ENCODE results near the gene TIMM29. TPM values are rescaled to one million over a fixed set of nuclear protein-coding genes. Genes with fewer than 3 reads are reported as not detected.

The TIMM29 gene
- total RNA-seq, 2 donors from 2014 or later, result 34.9 to 47.9 TPM

- Histone ChIP-seq H3K4me1 (replicated peaks) (no peaks in the 10 kb centered on the region), H3K27ac (peak overlapping the region; percentile 25 to 53), H3K4me3 (no peak overlapping the region), H3K27me3 (replicated peaks; ENCODE audit: insufficient read depth) (no peaks in the 10 kb centered on the region), H3K36me3 (no peaks in the 10 kb centered on the region), H3K9me3 (no peaks in the 10 kb centered on the region)
- TF ChIP-seq POLR2AphosphoS5 (IDR thresholded peaks at IDR 0.05) (peak; percentile 16), POLR2A (IDR thresholded peaks at IDR 0.05) (no peak), CTCF (IDR thresholded peaks at IDR 0.05) (no peak)
- DNase-seq (ENCODE audit: low spot score), result no peak
- 69% methylated on average over 19 of the region's 19 CpGs for WGBS
- intact Hi-C loops (cut with DNase I), result no loop called here
Measured at GRCh38 chr19:10975374-10976130, 46.9 kb downstream of the TIMM29 start.

GRCh38 chr19:10976131-10976892, 47.7 kb downstream of the TIMM29 start:
- no peaks in the 10 kb centered on the region for H3K4me1 ChIP-seq (replicated peaks)
- H3K27ac ChIP-seq, result peak overlapping the region; percentile 25 to 53
- H3K9me3 ChIP-seq, result no peaks in the 10 kb centered on the region
- no peaks in the 10 kb centered on the region for H3K36me3 ChIP-seq
- TF ChIP-seq POLR2AphosphoS5 (IDR thresholded peaks at IDR 0.05) (no peak), POLR2A (IDR thresholded peaks at IDR 0.05) (no peak), CTCF (IDR thresholded peaks at IDR 0.05) (no peak)
- no peaks in the 10 kb centered on the region for H3K27me3 ChIP-seq (replicated peaks; ENCODE audit: insufficient read depth)
- DNase-seq (ENCODE audit: low spot score), result no peak
- intact Hi-C loops (cut with DNase I), result no loop called here
- no peak overlapping the region for H3K4me3 ChIP-seq
- WGBS, result 73% methylated on average over 19 of the region's 19 CpGs

- Histone ChIP-seq H3K27me3 (replicated peaks; ENCODE audit: insufficient read depth) (no peaks in the 10 kb centered on the region), H3K4me3 (no peak overlapping the region), H3K4me1 (replicated peaks) (no peaks in the 10 kb centered on the region), H3K9me3 (no peaks in the 10 kb centered on the region), H3K36me3 (no peaks in the 10 kb centered on the region), H3K27ac (no peak overlapping the region)
- 93% methylated on average over 5 of the region's 5 CpGs for WGBS
- TF ChIP-seq POLR2AphosphoS5 (IDR thresholded peaks at IDR 0.05) (no peak), POLR2A (IDR thresholded peaks at IDR 0.05) (no peak), CTCF (IDR thresholded peaks at IDR 0.05) (no peak)
- no peak for DNase-seq (ENCODE audit: low spot score)
- intact Hi-C loops (cut with DNase I), result no loop called here
Measured at GRCh38 chr19:10977742-10978092, 49.1 kb downstream of the TIMM29 start.

Other genes with a start within 250 kb of the TIMM29 start
- 10 to 100 TPM; 45.0 to 49.0 TPM for gene QTRT1, start 227.4 kb upstream of the TIMM29 start, total RNA-seq
- 100 to 1,000 TPM; 137 to 279 TPM for gene DNM2, start 210.7 kb upstream of the TIMM29 start, total RNA-seq
- gene TMED1, start 92.6 kb upstream of the TIMM29 start, total RNA-seq, result 10 to 100 TPM; 41.9 to 47.8 TPM
- 1 to 10 TPM in 1 of 2 donors, under 1 TPM in 1; 0.91 to 6.4 TPM for gene C19orf38, start 80.4 kb upstream of the TIMM29 start, total RNA-seq
- gene CARM1, start 57.3 kb upstream of the TIMM29 start, total RNA-seq, result 10 to 100 TPM; 14.5 to 54.4 TPM
- gene YIPF2, start 172 bp upstream of the TIMM29 start, total RNA-seq, result 10 to 100 TPM; 84.8 to 87.1 TPM
- 100 to 1,000 TPM in 1 of 2 donors, 10 to 100 TPM in 1; 98.5 to 152 TPM for gene SMARCA4, start 32.2 kb downstream of the TIMM29 start, total RNA-seq
- gene LDLR, start 160.7 kb downstream of the TIMM29 start, total RNA-seq, result 10 to 100 TPM; 17.4 to 41.5 TPM
- 1 to 10 TPM in 1 of 2 donors, under 1 TPM in 1; 0.73 to 5.0 TPM for gene SPC24, start 227.0 kb downstream of the TIMM29 start, total RNA-seq

Data from prostate gland (tissue), 2 donors.